Tibial nerve (tissue), 4 donors: ENCODE results near the gene BNC2. TPM values are rescaled to one million over a fixed set of nuclear protein-coding genes. Genes with fewer than 3 reads are reported as not detected.

Experiments used
- DNase-seq, 2 donors: peaks; one replicate each; pipeline ENCODE4 v3.0.0-alpha.2; 2019; ENCODE audit warnings: low spot score in 2 of 2
- H3K27ac ChIP-seq, 4 donors: fragments of 200-600 bp; sonication (generic) in 3 of 4; one replicate each; pipeline ENCODE4 v1.5.1; 2017 to 2019; ENCODE audit warnings: mild to moderate bottlenecking in 1 of 4
- H3K27me3 ChIP-seq, 2 donors: fragments of 200-600 bp; sonication (generic) in 1 of 2; one replicate each; pipeline versions ENCODE4 v1.5.1 to v1.6.0; 2017 to 2019
- H3K36me3 ChIP-seq, 3 donors: fragments of 200-600 bp; sonication (generic); one replicate each; pipeline ENCODE4 v1.5.1; 2018 to 2019
- H3K4me1 ChIP-seq, 4 donors: fragments of 200-600 bp; sonication (generic) in 3 of 4; one replicate each; pipeline ENCODE4 v1.5.1; 2017 to 2019
- H3K4me3 ChIP-seq, 4 donors: fragments of 200-600 bp; sonication (generic) in 3 of 4; one replicate each; pipeline ENCODE4 v1.5.1; 2017 to 2019; ENCODE audit warnings: mild to moderate bottlenecking in 1 of 4, moderate library complexity in 1 of 4
- H3K9me3 ChIP-seq, 4 donors: fragments of 200-600 bp; sonication (generic) in 3 of 4; one replicate each; pipeline ENCODE4 v1.5.1; 2017 to 2019
- EP300 ChIP-seq, 2 donors: sonication (generic); formaldehyde crosslinking; IDR thresholded peaks; one replicate each; pipeline ENCODE4 v1.6.1; 2017; ENCODE audit warnings: antibody characterized with exemption in 2 of 2, mild to moderate bottlenecking in 1 of 2
- POLR2A ChIP-seq, 2 donors: fragments of 450-650 bp; IDR thresholded peaks; one replicate each; pipeline ENCODE4 v1.6.1; 2017; ENCODE audit warnings: antibody characterized with exemption in 2 of 2, mild to moderate bottlenecking in 2 of 2, moderate library complexity in 2 of 2
- WGBS, 2 donors: methylation state at CpG; one replicate each; pipeline ENCODE4 v1.1.5; 2018; 5-methylcytosine and 5-hydroxymethylcytosine counted together
- total RNA-seq, 4 donors: library from RNA; depleted of rRNA; stranded (reverse); fragments of >200 nt; gene quantifications; one replicate each; pipeline ENCODE4 v1.1.0, GENCODE V29; 2016
- TF ChIP-seq, protein P1 (sequence below), 5 experiments: fragments of 200-600 bp in 3 of 5; fragments of 450-650 bp in 2 of 5; sonication (generic) in 3 of 5; IDR thresholded peaks; one replicate each; pipeline ENCODE4 v1.5.1; 2016 to 2019; ENCODE audit warnings: antibody characterized with exemption in 5 of 5, mild to moderate bottlenecking in 3 of 5, moderate library complexity in 2 of 5

Gene BNC2
- total RNA-seq, 4 donors from 2014 or later: 69.9 to 89.6 (median 88.4) TPM

DNA sequence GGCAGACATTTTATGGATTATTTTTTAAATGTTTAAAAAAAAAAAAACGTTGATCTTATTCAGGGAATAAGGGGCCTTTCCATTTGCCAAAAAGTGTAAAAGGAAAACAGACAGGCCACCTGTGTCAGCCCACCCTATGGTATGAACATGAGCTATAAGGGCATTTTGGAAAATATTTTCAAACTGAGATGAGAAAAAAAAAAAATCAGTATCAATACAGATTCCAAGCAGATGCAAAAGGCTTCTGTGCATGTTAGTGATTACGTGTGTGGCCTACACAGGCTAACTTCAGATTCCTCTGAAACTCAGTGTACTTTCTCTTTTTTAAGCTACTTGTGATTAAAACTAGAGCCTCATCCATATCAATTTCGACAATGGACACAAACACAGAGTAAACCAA lies 189.9 kb downstream of the BNC2 start:
- peak overlapping the region in 3 of 4 donors; percentile 37 to 73 (median 53) for H3K27ac ChIP-seq

DNA sequence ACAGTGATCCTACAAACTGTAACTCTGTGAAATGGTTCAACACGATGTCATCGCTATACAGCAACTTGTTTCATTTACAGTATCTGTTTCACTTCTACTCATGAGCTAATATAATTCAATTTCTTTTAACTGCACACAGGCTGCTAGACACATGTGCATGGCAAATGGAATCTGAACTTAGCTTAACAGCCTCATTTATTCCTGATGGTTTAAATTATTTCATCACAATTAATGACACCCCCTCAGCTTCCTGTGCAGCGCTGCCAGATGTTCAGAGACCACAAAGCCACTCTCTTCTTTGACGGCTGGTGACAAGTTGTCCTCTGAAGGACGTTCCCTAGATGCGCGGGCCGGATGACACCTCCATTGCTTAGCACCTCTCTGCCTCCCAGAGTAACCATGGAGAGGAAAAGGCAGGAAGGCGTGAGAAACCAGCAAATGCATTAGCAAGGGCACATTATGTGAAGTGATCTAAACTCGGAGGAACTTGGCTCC lies 191.1 kb downstream of the BNC2 start:
- Histone ChIP-seq H3K9me3 (no peaks in the 10 kb centered on the region), H3K4me3 (no peak overlapping the region), H3K27me3 (no peaks in the 10 kb centered on the region), H3K4me1 (peaks cover 0 to 36% (median 0%) of the 10 kb centered on the region in 4 donors), H3K27ac (peak overlapping the region in 3 of 4 donors; percentile 37 to 73 (median 53)), H3K36me3 (no peaks in the 10 kb centered on the region)
- DNase-seq: no peak
- WGBS, 2 donors: 53 to 60% methylated on average over 10 of the region's 10 CpGs
- TF ChIP-seq EP300 (IDR thresholded peaks at IDR 0.05) (no peak), POLR2A (IDR thresholded peaks at IDR 0.05) (no peak)
- TF ChIP-seq, protein P1, sequence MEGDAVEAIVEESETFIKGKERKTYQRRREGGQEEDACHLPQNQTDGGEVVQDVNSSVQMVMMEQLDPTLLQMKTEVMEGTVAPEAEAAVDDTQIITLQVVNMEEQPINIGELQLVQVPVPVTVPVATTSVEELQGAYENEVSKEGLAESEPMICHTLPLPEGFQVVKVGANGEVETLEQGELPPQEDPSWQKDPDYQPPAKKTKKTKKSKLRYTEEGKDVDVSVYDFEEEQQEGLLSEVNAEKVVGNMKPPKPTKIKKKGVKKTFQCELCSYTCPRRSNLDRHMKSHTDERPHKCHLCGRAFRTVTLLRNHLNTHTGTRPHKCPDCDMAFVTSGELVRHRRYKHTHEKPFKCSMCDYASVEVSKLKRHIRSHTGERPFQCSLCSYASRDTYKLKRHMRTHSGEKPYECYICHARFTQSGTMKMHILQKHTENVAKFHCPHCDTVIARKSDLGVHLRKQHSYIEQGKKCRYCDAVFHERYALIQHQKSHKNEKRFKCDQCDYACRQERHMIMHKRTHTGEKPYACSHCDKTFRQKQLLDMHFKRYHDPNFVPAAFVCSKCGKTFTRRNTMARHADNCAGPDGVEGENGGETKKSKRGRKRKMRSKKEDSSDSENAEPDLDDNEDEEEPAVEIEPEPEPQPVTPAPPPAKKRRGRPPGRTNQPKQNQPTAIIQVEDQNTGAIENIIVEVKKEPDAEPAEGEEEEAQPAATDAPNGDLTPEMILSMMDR (IDR thresholded peaks at IDR 0.05): no peak

More for the DNA sequence above, 189.9 kb downstream of the BNC2 start:
- peaks cover 0 to 32% (median 0%) of the 10 kb centered on the region in 4 donors for H3K4me1 ChIP-seq
- DNase-seq: no peak
- no peak for TF ChIP-seq EP300 (IDR thresholded peaks at IDR 0.05)
- TF ChIP-seq, protein P1 (IDR thresholded peaks at IDR 0.05): no peak
- no peak for TF ChIP-seq POLR2A (IDR thresholded peaks at IDR 0.05)
- H3K9me3 ChIP-seq: no peaks in the 10 kb centered on the region
- H3K36me3 ChIP-seq: no peaks in the 10 kb centered on the region
- H3K27me3 ChIP-seq: no peaks in the 10 kb centered on the region
- 64 to 66% methylated on average over 3 of the region's 3 CpGs for WGBS, 2 donors
- H3K4me3 ChIP-seq: no peak overlapping the region

DNA sequence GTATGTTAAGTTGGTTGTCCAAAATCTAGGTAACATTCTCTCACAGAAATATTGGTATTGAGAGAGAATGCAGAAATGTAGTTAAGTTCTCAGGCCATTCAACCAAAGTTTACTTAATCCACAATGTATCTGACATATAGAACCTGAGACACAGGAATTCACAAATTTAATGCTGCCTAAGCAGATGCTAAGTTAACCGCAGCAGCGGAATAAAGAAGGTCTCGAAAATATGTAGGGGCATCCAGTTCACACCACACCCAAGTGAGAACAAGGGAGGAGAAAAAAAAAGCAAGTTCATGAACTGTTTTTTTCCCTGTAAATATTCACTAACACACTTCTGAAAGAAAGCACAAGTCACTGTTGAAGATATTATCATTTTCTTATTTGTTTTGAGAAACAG lies 194.0 kb downstream of the BNC2 start:
- peak overlapping the region in 2 of 4 donors; percentile 3 to 45 for H3K27ac ChIP-seq
- WGBS, 2 donors: 57 to 75% methylated on average over 3 of the region's 3 CpGs
- peaks cover 0 to 27% (median 0%) of the 10 kb centered on the region in 4 donors for H3K4me1 ChIP-seq
- H3K4me3 ChIP-seq: no peak overlapping the region
- no peaks in the 10 kb centered on the region for H3K9me3 ChIP-seq
- no peak for DNase-seq
- TF ChIP-seq, protein P1 (IDR thresholded peaks at IDR 0.05): no peak
- TF ChIP-seq POLR2A (IDR thresholded peaks at IDR 0.05) (no peak), EP300 (IDR thresholded peaks at IDR 0.05) (no peak)
- H3K27me3 ChIP-seq: no peaks in the 10 kb centered on the region
- H3K36me3 ChIP-seq: no peaks in the 10 kb centered on the region

DNA sequence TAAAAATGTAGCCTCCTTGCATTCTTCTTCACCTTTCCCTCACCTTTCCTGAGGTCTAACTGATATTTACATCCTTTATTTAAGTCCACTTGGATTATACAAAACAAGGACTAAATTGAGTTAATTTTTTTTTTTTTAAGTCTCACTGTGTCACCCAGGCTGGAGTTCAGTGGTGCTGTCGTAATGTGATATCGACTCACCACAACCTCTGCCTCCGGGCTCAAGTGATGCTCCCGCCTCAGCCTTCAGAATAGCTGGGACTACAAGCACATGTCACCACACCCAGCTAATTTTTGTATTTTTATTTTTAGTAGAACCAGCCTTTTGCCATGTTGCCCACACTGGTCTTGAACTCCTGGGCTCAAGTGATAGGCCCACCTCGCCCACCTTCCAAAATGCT lies 195.3 kb downstream of the BNC2 start:
- 83 to 88% methylated on average over 5 of the region's 5 CpGs for WGBS, 2 donors
- no peaks in the 10 kb centered on the region for H3K27me3 ChIP-seq
- H3K27ac ChIP-seq: peak overlapping the region in 1 of 4 donors; percentile 44
- peaks cover 0 to 22% (median 0%) of the 10 kb centered on the region in 4 donors for H3K4me1 ChIP-seq
- H3K36me3 ChIP-seq: no peaks in the 10 kb centered on the region
- no peak overlapping the region for H3K4me3 ChIP-seq
- TF ChIP-seq POLR2A (IDR thresholded peaks at IDR 0.05) (no peak), EP300 (IDR thresholded peaks at IDR 0.05) (no peak)
- TF ChIP-seq, protein P1 (IDR thresholded peaks at IDR 0.05): no peak
- DNase-seq: no peak
- H3K9me3 ChIP-seq: no peaks in the 10 kb centered on the region

DNA sequence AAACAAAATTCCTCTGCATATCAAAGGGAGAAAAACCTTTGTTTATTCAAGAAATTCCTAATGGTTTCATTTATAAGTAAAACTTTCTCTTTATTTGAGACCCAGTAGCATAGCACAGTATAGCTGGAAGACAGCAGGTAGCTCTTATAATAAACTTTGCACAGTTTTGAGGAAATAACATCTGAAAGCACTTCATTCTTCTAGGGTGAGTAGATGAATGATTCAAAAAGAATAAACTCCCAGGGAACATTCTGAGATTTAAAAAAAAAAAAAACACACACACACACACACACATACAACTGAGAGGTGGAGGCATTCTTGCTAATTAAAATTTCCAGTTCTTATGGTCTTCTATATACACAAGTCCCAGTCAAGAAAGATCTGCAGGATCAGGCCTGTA lies 197.3 kb downstream of the BNC2 start:
- Histone ChIP-seq H3K27ac (no peak overlapping the region), H3K36me3 (no peaks in the 10 kb centered on the region), H3K4me1 (peaks cover 0 to 20% (median 0%) of the 10 kb centered on the region in 4 donors), H3K27me3 (no peaks in the 10 kb centered on the region), H3K9me3 (no peaks in the 10 kb centered on the region), H3K4me3 (no peak overlapping the region)
- DNase-seq: no peak
- no peak for TF ChIP-seq POLR2A (IDR thresholded peaks at IDR 0.05)
- TF ChIP-seq, protein P1 (IDR thresholded peaks at IDR 0.05): no peak
- TF ChIP-seq EP300 (IDR thresholded peaks at IDR 0.05): no peak
